ENCODE results near the gene ATF6.

GRCh38 chr1:161766102-161766981 is at the start of gene ATF6:
- TF ChIP-seq POLR2A (IDR thresholded peaks at IDR 0.05) (peak in 1 of 4 donors; percentile 69), EP300 (IDR thresholded peaks at IDR 0.05) (peak; percentile 68)
- TF ChIP-seq, protein P1, sequence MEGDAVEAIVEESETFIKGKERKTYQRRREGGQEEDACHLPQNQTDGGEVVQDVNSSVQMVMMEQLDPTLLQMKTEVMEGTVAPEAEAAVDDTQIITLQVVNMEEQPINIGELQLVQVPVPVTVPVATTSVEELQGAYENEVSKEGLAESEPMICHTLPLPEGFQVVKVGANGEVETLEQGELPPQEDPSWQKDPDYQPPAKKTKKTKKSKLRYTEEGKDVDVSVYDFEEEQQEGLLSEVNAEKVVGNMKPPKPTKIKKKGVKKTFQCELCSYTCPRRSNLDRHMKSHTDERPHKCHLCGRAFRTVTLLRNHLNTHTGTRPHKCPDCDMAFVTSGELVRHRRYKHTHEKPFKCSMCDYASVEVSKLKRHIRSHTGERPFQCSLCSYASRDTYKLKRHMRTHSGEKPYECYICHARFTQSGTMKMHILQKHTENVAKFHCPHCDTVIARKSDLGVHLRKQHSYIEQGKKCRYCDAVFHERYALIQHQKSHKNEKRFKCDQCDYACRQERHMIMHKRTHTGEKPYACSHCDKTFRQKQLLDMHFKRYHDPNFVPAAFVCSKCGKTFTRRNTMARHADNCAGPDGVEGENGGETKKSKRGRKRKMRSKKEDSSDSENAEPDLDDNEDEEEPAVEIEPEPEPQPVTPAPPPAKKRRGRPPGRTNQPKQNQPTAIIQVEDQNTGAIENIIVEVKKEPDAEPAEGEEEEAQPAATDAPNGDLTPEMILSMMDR (IDR thresholded peaks at IDR 0.05): no peak
